Mesendoderm (in vitro differentiated cells): Measurements from ENCODE around the gene C10orf90.

Experiments used
- DNase-seq: peaks from one replicate; pipeline ENCODE4 v3.0.0; 2013
- H2AK5ac ChIP-seq: 2 replicates; pipeline ENCODE4 v1.6.1; 2013; ENCODE audit warnings: low read length, inconsistent platforms
- H2BK120ac ChIP-seq: 2 replicates; pipeline ENCODE4 v1.6.1; 2013; ENCODE audit warnings: low read depth, mild to moderate bottlenecking, low read length, moderate library complexity, mixed read lengths
- H2BK15ac ChIP-seq: replicated peaks from 2 replicates; pipeline ENCODE4 v1.6.1; 2013; ENCODE audit warnings: low read depth, mild to moderate bottlenecking, moderate library complexity
- H2BK5ac ChIP-seq: 2 replicates; pipeline ENCODE4 v1.6.1; 2013; ENCODE audit warnings: low read length, inconsistent platforms
- H3K18ac ChIP-seq: 2 replicates; pipeline ENCODE4 v1.6.1; 2013; ENCODE audit warnings: mild to moderate bottlenecking, low read length, mixed read lengths
- H3K23ac ChIP-seq: one replicate; pipeline ENCODE4 v1.6.1; 2013; ENCODE audit warnings: low read length
- H3K27ac ChIP-seq: 2 replicates; pipeline ENCODE4 v1.5.1; 2013; ENCODE audit warnings: low read depth, mild to moderate bottlenecking, inconsistent platforms, low read length, moderate library complexity
- H3K27me3 ChIP-seq: 2 replicates; pipeline ENCODE4 v1.6.1; 2013; ENCODE audit warnings: low read length, control low read depth, mild to moderate bottlenecking, inconsistent platforms; ENCODE audit not compliant: insufficient read depth, poor library complexity
- H3K36me3 ChIP-seq: 2 replicates; pipeline ENCODE4 v1.6.1; 2013; ENCODE audit warnings: low read length, inconsistent platforms; ENCODE audit not compliant: control insufficient read depth, insufficient read depth
- H3K4ac ChIP-seq: one replicate; pipeline ENCODE4 v1.6.1; 2013; ENCODE audit warnings: low read depth, mild to moderate bottlenecking, low read length, moderate library complexity
- H3K4me1 ChIP-seq: 2 replicates; pipeline ENCODE4 v1.6.1; 2013; ENCODE audit warnings: low read depth, low read length, inconsistent platforms; ENCODE audit not compliant: control insufficient read depth
- H3K4me2 ChIP-seq: 2 replicates; pipeline ENCODE4 v1.6.1; 2013; ENCODE audit warnings: low read length
- H3K4me3 ChIP-seq: 2 replicates; pipeline ENCODE4 v1.5.1; 2013; ENCODE audit warnings: mild to moderate bottlenecking, low read length
- H3K56ac ChIP-seq: one replicate; pipeline ENCODE4 v1.6.1; 2013; ENCODE audit warnings: low read length
- H3K79me1 ChIP-seq: 2 replicates; pipeline ENCODE4 v1.6.1; 2013; ENCODE audit warnings: low read length, inconsistent platforms
- H3K79me2 ChIP-seq: 2 replicates; pipeline ENCODE4 v1.6.1; 2013; ENCODE audit warnings: mild to moderate bottlenecking, low read length; ENCODE audit not compliant: control insufficient read depth, insufficient read depth
- H3K9ac ChIP-seq: 2 replicates; pipeline ENCODE4 v1.6.1; 2013; ENCODE audit warnings: low read length, inconsistent platforms
- H4K5ac ChIP-seq: one replicate; pipeline ENCODE4 v1.6.1; 2013; ENCODE audit warnings: low read length
- H4K8ac ChIP-seq: one replicate; pipeline ENCODE4 v1.6.1; 2013; ENCODE audit warnings: low read depth, mild to moderate bottlenecking, control low read depth, low read length, moderate library complexity
- WGBS: extraction: QIAGEN DNeasy Blood & Tissue Kit; methylation state at CpG from one replicate; pipeline ENCODE4 v1.1.7; 2013; ENCODE audit warnings: low lambda C conversion rate, missing lambda C conversion rate; ENCODE audit not compliant: insufficient coverage; ENCODE audit errors: extremely low coverage; 5-methylcytosine and 5-hydroxymethylcytosine counted together

C10orf90 gene

DNA sequence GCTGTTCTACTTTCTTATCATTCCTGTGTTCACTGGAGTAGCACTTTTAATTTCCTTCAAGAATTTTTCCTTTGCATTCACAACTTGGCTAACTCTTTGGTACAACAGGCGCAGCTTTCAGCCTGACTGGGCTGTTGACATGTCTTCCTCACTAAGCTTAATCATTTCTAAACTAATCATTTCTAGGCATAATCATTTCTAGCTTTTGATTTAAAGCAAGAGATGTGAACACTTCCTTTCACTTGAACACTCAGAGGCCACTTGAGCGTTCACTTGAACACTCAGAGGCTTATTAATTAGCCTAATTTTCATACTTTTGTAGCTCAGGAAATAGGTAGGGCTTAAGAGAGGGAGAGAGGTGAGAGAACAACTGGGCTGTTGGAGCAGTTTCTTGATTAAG is 15.9 kb downstream of the C10orf90 start:
- Histone ChIP-seq H2BK120ac (no peak overlapping the region), H3K27me3 (no peaks in the 10 kb centered on the region), H3K4ac (no peak overlapping the region), H3K79me2 (no peaks in the 10 kb centered on the region), H2AK5ac (no peak overlapping the region), H3K4me2 (no peak overlapping the region), H3K56ac (no peak overlapping the region), H2BK5ac (no peak overlapping the region), H3K18ac (no peak overlapping the region), H4K8ac (no peak overlapping the region), H3K4me1 (no peaks in the 10 kb centered on the region), H3K4me3 (no peak overlapping the region), H3K9ac (no peak overlapping the region), H4K5ac (no peak overlapping the region), H3K27ac (no peak overlapping the region), H3K23ac (no peak overlapping the region), H3K36me3 (no peaks in the 10 kb centered on the region), H3K79me1 (no peaks in the 10 kb centered on the region), H2BK15ac (no peak overlapping the region)
- no CpG with 5 or more reads among the region's 2 CpGs for WGBS
- no peak for DNase-seq

DNA sequence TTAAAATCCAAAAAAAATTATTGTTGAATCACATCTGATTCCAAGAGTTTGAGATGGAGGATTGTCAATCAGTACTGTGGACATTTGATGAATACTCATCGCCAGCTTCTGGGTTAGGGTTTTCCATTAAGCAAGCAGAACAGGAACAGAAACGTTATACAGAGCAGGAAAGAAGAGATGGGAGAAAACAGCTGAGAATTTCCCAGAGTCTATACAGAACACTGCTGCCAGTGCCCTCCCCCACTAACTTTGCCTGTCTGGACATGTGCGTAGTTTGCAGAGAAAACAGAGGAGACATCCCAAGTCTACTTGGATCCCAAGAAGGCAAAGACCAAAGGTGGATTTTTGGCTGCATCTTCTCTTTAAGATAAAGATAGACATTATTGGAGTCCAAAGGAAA is 19.0 kb downstream of the C10orf90 start:
- H3K27me3 ChIP-seq: no peaks in the 10 kb centered on the region
- no peak overlapping the region for H4K8ac ChIP-seq
- no peaks in the 10 kb centered on the region for H3K4me1 ChIP-seq
- no peak overlapping the region for H3K4me3 ChIP-seq
- H3K9ac ChIP-seq: no peak overlapping the region
- H3K36me3 ChIP-seq: no peaks in the 10 kb centered on the region
- H2BK120ac ChIP-seq: no peak overlapping the region
- H3K23ac ChIP-seq: no peak overlapping the region
- no peak for DNase-seq
- H3K4me2 ChIP-seq: no peak overlapping the region
- WGBS: no CpG with 5 or more reads among the region's 3 CpGs
- no peak overlapping the region for H4K5ac ChIP-seq
- H2BK5ac ChIP-seq: no peak overlapping the region
- H3K4ac ChIP-seq: no peak overlapping the region
- no peak overlapping the region for H3K56ac ChIP-seq
- no peak overlapping the region for H2BK15ac ChIP-seq
- H3K27ac ChIP-seq: no peak overlapping the region
- no peaks in the 10 kb centered on the region for H3K79me2 ChIP-seq
- no peak overlapping the region for H3K18ac ChIP-seq
- H3K79me1 ChIP-seq: no peaks in the 10 kb centered on the region
- no peak overlapping the region for H2AK5ac ChIP-seq

DNA sequence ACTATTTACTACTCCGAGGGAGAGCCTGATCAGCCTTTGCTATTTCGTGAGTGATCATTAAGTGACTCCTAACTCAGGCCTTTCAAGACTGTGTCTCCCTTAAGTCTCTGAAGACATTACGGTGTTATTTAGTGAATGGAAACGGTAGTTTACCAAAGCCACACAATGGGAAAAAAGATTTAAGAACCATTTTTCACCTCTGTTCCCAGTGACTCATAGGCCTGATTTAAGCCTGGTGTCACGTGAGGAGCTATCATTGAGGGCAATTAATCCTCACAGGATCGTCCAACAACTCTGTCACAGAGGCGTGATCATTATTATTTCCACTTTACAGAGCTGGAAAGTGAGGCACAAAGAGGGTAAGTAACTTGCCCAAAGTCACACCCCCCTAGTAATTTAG is 20.3 kb downstream of the C10orf90 start:
- DNase-seq: no peak
- no peaks in the 10 kb centered on the region for H3K79me2 ChIP-seq
- WGBS: no CpG with 5 or more reads among the region's 7 CpGs

DNA sequence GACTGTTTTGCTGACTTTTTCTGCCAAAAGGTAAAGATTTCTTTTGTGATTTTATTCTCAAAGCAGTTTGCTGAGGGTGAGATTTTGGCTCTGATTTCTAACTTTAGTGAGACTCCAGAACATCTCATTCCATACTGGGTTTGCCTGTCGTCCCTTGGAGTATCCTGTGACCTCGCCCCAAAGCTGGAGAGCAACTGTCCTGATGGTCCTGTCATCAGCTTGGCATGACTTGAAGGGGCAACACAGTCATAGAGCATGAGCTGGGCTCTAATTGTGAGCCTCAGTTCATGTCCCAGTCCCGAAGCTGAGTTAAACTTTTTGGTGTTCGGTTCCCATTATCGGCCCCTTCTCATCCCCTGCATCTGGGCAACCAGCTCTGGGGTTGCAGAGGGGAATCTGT is 23.4 kb downstream of the C10orf90 start:
- Histone ChIP-seq H3K9ac (no peak overlapping the region), H3K23ac (no peak overlapping the region), H3K27me3 (no peaks in the 10 kb centered on the region), H3K4ac (no peak overlapping the region), H2BK5ac (no peak overlapping the region), H3K27ac (no peak overlapping the region), H4K8ac (no peak overlapping the region), H2AK5ac (no peak overlapping the region), H2BK120ac (no peak overlapping the region), H3K56ac (no peak overlapping the region), H3K79me2 (no peaks in the 10 kb centered on the region), H3K4me2 (no peak overlapping the region), H3K36me3 (no peaks in the 10 kb centered on the region), H3K79me1 (no peaks in the 10 kb centered on the region), H3K4me3 (no peak overlapping the region), H4K5ac (no peak overlapping the region), H2BK15ac (peak overlapping the region; percentile 39), H3K18ac (no peak overlapping the region), H3K4me1 (peaks cover 3% of the 10 kb centered on the region)
- no CpG with 5 or more reads among the region's 5 CpGs for WGBS
- no peak for DNase-seq

More for the DNA sequence above, 20.3 kb downstream of the C10orf90 start:
- no peak overlapping the region for H3K4me3 ChIP-seq
- no peaks in the 10 kb centered on the region for H3K36me3 ChIP-seq
- no peak overlapping the region for H3K23ac ChIP-seq
- no peak overlapping the region for H3K56ac ChIP-seq
- no peak overlapping the region for H2AK5ac ChIP-seq
- H3K4me2 ChIP-seq: no peak overlapping the region
- no peaks in the 10 kb centered on the region for H3K4me1 ChIP-seq
- H2BK120ac ChIP-seq: no peak overlapping the region
- no peak overlapping the region for H2BK15ac ChIP-seq
- H2BK5ac ChIP-seq: no peak overlapping the region
- H3K27ac ChIP-seq: no peak overlapping the region
- H4K8ac ChIP-seq: no peak overlapping the region
- H3K18ac ChIP-seq: no peak overlapping the region
- no peak overlapping the region for H3K4ac ChIP-seq
- no peak overlapping the region for H4K5ac ChIP-seq
- no peaks in the 10 kb centered on the region for H3K79me1 ChIP-seq
- no peak overlapping the region for H3K9ac ChIP-seq
- H3K27me3 ChIP-seq: no peaks in the 10 kb centered on the region

DNA sequence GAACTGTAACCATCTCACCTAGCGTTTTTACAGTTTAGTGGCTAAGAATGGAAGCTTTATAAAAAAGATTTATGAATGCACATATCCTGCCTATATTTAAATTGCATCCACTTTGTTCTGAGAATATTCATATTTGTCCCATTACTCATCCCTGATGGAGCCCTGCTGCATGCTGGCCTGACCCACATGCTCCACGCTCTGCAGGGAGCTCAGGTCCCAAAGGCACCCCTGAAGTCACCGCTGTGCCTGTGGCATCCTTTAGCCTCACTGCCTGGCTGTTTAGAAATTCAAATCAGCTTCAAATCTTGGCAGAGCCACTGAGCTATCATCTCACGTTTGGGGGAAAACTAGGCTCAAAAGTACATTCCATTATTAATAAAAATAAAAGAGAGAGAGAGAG is 24.4 kb downstream of the C10orf90 start:
- WGBS: no CpG with 5 or more reads among the region's 4 CpGs

DNA sequence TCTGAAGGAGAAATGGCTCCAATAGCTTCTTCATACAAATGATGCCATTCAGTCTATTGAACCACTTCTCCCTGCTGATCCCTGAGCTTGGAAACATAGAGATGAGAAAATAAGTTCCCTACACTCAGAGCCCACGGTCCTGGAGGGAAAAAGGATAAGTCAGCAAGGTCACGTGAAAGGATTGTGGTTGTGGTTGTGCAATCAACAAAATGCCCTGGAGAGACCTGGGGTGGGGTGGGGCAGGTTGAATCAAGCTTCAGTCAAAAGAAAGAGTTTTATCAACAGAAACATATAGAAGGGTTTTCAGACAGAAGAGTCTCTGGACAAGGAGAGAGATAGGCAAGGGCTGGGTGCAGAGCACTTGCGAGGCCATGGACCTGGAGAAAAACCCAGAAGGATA is 30.1 kb downstream of the C10orf90 start:
- H3K9ac ChIP-seq: no peak overlapping the region
- H3K4me2 ChIP-seq: no peak overlapping the region
- H2BK120ac ChIP-seq: no peak overlapping the region
- no peak overlapping the region for H2BK5ac ChIP-seq
- H4K5ac ChIP-seq: no peak overlapping the region
- H3K79me1 ChIP-seq: no peaks in the 10 kb centered on the region
- peaks cover 6% of the 10 kb centered on the region for H3K4me1 ChIP-seq
- no peak overlapping the region for H3K4me3 ChIP-seq
- no peak overlapping the region for H3K4ac ChIP-seq
- no peak overlapping the region for H3K18ac ChIP-seq
- DNase-seq: no peak
- no peak overlapping the region for H2BK15ac ChIP-seq
- no peak overlapping the region for H3K56ac ChIP-seq
- no peaks in the 10 kb centered on the region for H3K79me2 ChIP-seq
- H4K8ac ChIP-seq: no peak overlapping the region
- H3K27me3 ChIP-seq: no peaks in the 10 kb centered on the region
- H3K27ac ChIP-seq: no peak overlapping the region
- H3K23ac ChIP-seq: no peak overlapping the region
- no peak overlapping the region for H2AK5ac ChIP-seq
- no peaks in the 10 kb centered on the region for H3K36me3 ChIP-seq
- no CpG with 5 or more reads among the region's 3 CpGs for WGBS

More for the DNA sequence above, 24.4 kb downstream of the C10orf90 start:
- H2BK15ac ChIP-seq: no peak overlapping the region
- H3K4ac ChIP-seq: no peak overlapping the region
- DNase-seq: no peak
- H3K18ac ChIP-seq: no peak overlapping the region
- H4K8ac ChIP-seq: no peak overlapping the region
- H3K4me1 ChIP-seq: peaks cover 3% of the 10 kb centered on the region
- no peak overlapping the region for H3K9ac ChIP-seq
- H3K23ac ChIP-seq: no peak overlapping the region
- no peak overlapping the region for H3K4me3 ChIP-seq
- H2BK120ac ChIP-seq: no peak overlapping the region
- no peak overlapping the region for H4K5ac ChIP-seq
- H3K36me3 ChIP-seq: no peaks in the 10 kb centered on the region
- no peaks in the 10 kb centered on the region for H3K79me2 ChIP-seq
- H3K79me1 ChIP-seq: no peaks in the 10 kb centered on the region
- H3K27me3 ChIP-seq: no peaks in the 10 kb centered on the region
- no peak overlapping the region for H3K4me2 ChIP-seq
- no peak overlapping the region for H2AK5ac ChIP-seq
- no peak overlapping the region for H3K56ac ChIP-seq
- no peak overlapping the region for H2BK5ac ChIP-seq
- H3K27ac ChIP-seq: no peak overlapping the region
